Psoas muscle (tissue), 8 donors: Measurements from ENCODE around the gene LNPEP. TPM values are rescaled to one million over a fixed set of nuclear protein-coding genes. Genes with fewer than 3 reads are reported as not detected.

Source experiments
- ATAC-seq, 4 donors: fragments of 200-7000 bp; cut with Tn5 transposase; one replicate each; pipeline ENCODE4 v1.9.1; 2020; ENCODE audit warnings: moderate library complexity in 3 of 4, mild to moderate bottlenecking in 2 of 4
- DNase-seq, 2 donors: peaks; one replicate each; pipeline ENCODE4 v3.0.0-alpha.2; 2020
- H3K27ac ChIP-seq: fragments of 200-600 bp; one replicate; pipeline ENCODE4 v1.8.0; 2022
- H3K27me3 ChIP-seq, 3 donors: fragments of 200-600 bp in 1 of 3; one replicate each; pipeline versions ENCODE4 v1.6.1 to v1.8.0; 2013 to 2022; ENCODE audit warnings: low read length in 2 of 3, mild to moderate bottlenecking in 2 of 3, moderate library complexity in 1 of 3; ENCODE audit not compliant: insufficient read depth in 3 of 3
- H3K36me3 ChIP-seq, 2 donors: fragments of 200-600 bp in 1 of 2; one replicate each; pipeline versions ENCODE4 v1.6.1 to v1.8.0; 2013 to 2022; ENCODE audit warnings: low read depth in 1 of 2, mild to moderate bottlenecking in 1 of 2, moderate library complexity in 1 of 2; ENCODE audit not compliant: insufficient read depth in 1 of 2
- H3K4me1 ChIP-seq: fragments of 200-600 bp; one replicate; pipeline ENCODE4 v1.8.0; 2022
- H3K4me3 ChIP-seq: fragments of 200-600 bp; one replicate; pipeline ENCODE4 v1.8.0; 2022; ENCODE audit warnings: mild to moderate bottlenecking
- H3K9me3 ChIP-seq: fragments of 200-600 bp; one replicate; pipeline ENCODE4 v1.8.0; 2022
- WGBS, 3 donors: extraction: QIAGEN DNeasy Blood & Tissue Kit; methylation state at CpG; one replicate each; pipeline versions ENCODE4 v1.1.6 to v1.1.7; 2013; 5-methylcytosine and 5-hydroxymethylcytosine counted together
- intact Hi-C, 2 donors: fragments of 100-400 bp; cut with DNase I; formaldehyde crosslinking; loops; one replicate each; pipeline versions ENCODE4 v1.11.0 to v1.14.2; 2022
- polyA plus RNA-seq, 3 donors: library from polyadenylated mRNA; stranded (reverse); fragments of 200-250 nt; gene quantifications; one replicate each; pipeline ENCODE4 v1.2.3, GENCODE V29; 2013
- total RNA-seq, 4 donors: library from RNA; stranded (reverse); fragmentation: NEBNext Ultra II Directional in 2 of 4; extraction: Animal tissue kit (Norgen Biotek cat#: 25700) in 2 of 4; gene quantifications; one replicate each; pipeline versions ENCODE4 v1.2.1 to v1.2.4, GENCODE V29; 2021 to 2023
- TF ChIP-seq, protein P1 (sequence below): fragments of 200-600 bp; IDR thresholded peaks from one replicate; pipeline ENCODE4 v1.8.0; 2022; ENCODE audit warnings: antibody characterized with exemption
- donor health status: healthy with polysubstance abuse.
- donor health status: DM: no; HTN: no; CAD: no; lungs with moderate emphysema.
- donor health status: Bipolar disorder and iron deficiency.
- donor health status: healthy.
- donor health status: DM: yes; HTN: yes; CAD: no.
- donor health status: DM: no; HTN: no; CAD: no.
- donor health status: DM: no; HTN: no; CAD: no.
- donor health status: DM: yes; HTN: yes; CAD: no.

LNPEP gene
- total and polyA plus RNA-seq, 7 donors = 4.1 to 62.8 (median 30.4) TPM

DNA sequence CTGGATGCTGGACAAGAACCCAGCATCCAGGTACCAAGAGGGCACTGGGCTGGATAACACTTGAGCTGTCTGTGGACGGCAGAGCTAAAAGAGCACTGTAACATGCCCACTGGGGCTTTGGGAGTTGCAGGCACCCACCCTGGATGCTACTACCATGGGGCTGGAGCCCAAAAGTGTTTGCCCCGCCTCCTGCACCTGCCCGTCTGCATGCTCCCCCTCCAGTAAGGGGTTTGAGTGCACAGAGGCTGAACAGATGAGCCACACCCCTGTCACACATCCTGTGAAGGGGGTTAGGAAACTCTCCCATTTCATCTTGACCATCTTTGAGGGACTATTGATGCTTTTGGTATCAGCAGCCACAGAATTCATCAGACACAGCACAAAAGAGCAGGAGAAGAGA lies 137.5 kb downstream of the LNPEP start:
- DNase-seq = no peak
- Histone ChIP-seq H3K9me3 (no peaks in the 10 kb centered on the region), H3K27ac (no peak overlapping the region), H3K27me3 (no peaks in the 10 kb centered on the region), H3K36me3 (no peaks in the 10 kb centered on the region), H3K4me3 (no peak overlapping the region), H3K4me1 (peaks cover 4% of the 10 kb centered on the region)
- TF ChIP-seq, protein P1, sequence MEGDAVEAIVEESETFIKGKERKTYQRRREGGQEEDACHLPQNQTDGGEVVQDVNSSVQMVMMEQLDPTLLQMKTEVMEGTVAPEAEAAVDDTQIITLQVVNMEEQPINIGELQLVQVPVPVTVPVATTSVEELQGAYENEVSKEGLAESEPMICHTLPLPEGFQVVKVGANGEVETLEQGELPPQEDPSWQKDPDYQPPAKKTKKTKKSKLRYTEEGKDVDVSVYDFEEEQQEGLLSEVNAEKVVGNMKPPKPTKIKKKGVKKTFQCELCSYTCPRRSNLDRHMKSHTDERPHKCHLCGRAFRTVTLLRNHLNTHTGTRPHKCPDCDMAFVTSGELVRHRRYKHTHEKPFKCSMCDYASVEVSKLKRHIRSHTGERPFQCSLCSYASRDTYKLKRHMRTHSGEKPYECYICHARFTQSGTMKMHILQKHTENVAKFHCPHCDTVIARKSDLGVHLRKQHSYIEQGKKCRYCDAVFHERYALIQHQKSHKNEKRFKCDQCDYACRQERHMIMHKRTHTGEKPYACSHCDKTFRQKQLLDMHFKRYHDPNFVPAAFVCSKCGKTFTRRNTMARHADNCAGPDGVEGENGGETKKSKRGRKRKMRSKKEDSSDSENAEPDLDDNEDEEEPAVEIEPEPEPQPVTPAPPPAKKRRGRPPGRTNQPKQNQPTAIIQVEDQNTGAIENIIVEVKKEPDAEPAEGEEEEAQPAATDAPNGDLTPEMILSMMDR = no peak
- intact Hi-C loops = no loop called here
- WGBS, 3 donors = 91 to 94% (median 93%) methylated on average over 3 of the region's 3 CpGs
- no peak for ATAC-seq

- no peak for ATAC-seq
- Histone ChIP-seq H3K27ac (no peak overlapping the region), H3K36me3 (no peaks in the 10 kb centered on the region), H3K4me3 (no peak overlapping the region), H3K9me3 (no peaks in the 10 kb centered on the region), H3K27me3 (no peaks in the 10 kb centered on the region), H3K4me1 (peaks cover 4% of the 10 kb centered on the region)
- TF ChIP-seq, protein P1 = no peak
- DNase-seq = no peak
- 51 to 62% (median 57%) methylated on average over 4 of the region's 4 CpGs for WGBS, 3 donors
- intact Hi-C loops = no loop called here
These were observed 139.1 kb downstream of the LNPEP start for GRCh38 chr5:97074859-97075489.

DNA sequence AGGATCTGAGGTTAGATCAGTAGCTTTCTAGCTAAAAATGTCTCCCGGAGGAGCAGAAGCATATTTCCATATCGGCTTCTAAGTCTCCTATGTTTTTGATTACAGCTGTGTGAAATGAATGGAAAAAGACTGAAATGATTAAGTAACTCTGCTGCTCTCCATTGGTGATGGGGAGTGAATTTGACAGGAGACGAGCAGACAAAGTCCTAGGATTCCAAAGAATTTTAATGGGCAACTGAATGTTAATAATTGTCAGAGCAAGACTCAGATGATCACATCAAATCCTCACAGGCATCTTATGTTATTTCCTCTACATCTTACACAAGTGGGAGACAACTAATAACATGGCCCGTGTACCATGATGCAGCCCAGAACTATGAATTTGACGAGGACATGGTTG lies 139.8 kb downstream of the LNPEP start:
- 82 to 87% (median 86%) methylated on average over 5 of the region's 5 CpGs for WGBS, 3 donors
- H3K4me3 ChIP-seq = no peak overlapping the region
- H3K27ac ChIP-seq = no peak overlapping the region
- no peak for ATAC-seq
- DNase-seq = no peak
- H3K27me3 ChIP-seq = no peaks in the 10 kb centered on the region
- peaks cover 4% of the 10 kb centered on the region for H3K4me1 ChIP-seq
- H3K9me3 ChIP-seq = no peaks in the 10 kb centered on the region
- no peaks in the 10 kb centered on the region for H3K36me3 ChIP-seq
- TF ChIP-seq, protein P1 = no peak
- intact Hi-C loops = no loop called here

- no peaks in the 10 kb centered on the region for H3K36me3 ChIP-seq
- H3K9me3 ChIP-seq = no peaks in the 10 kb centered on the region
- ATAC-seq = no peak
- no peak for DNase-seq
- H3K27ac ChIP-seq = no peak overlapping the region
- intact Hi-C loops = no loop called here
- H3K4me3 ChIP-seq = no peak overlapping the region
- no peaks in the 10 kb centered on the region for H3K27me3 ChIP-seq
- H3K4me1 ChIP-seq = peaks cover 4% of the 10 kb centered on the region
- TF ChIP-seq, protein P1 = no peak
These were observed 140.2 kb downstream of the LNPEP start for GRCh38 chr5:97076098-97076497.

GRCh38 chr5:97077246-97077645 lies 141.4 kb downstream of the LNPEP start:
- TF ChIP-seq, protein P1 = no peak
- intact Hi-C loops = no loop called here
- Histone ChIP-seq H3K4me1 (no peaks in the 10 kb centered on the region), H3K27ac (no peak overlapping the region), H3K9me3 (no peaks in the 10 kb centered on the region), H3K27me3 (no peaks in the 10 kb centered on the region), H3K4me3 (no peak overlapping the region), H3K36me3 (no peaks in the 10 kb centered on the region)
- ATAC-seq (no peak), DNase-seq (no peak)
- 77 to 81% (median 80%) methylated on average over 4 of the region's 4 CpGs for WGBS, 3 donors
